Tibial nerve (tissue), 4 donors: ENCODE results near the gene CAP2.

Experiments used
- EP300 ChIP-seq, 2 donors: sonication (generic); formaldehyde crosslinking; IDR thresholded peaks; one replicate each; pipeline ENCODE4 v1.6.1; 2017; ENCODE audit warnings: antibody characterized with exemption in 2 of 2, mild to moderate bottlenecking in 1 of 2
- POLR2A ChIP-seq, 2 donors: fragments of 450-650 bp; IDR thresholded peaks; one replicate each; pipeline ENCODE4 v1.6.1; 2017; ENCODE audit warnings: antibody characterized with exemption in 2 of 2, mild to moderate bottlenecking in 2 of 2, moderate library complexity in 2 of 2
- TF ChIP-seq, protein P1 (sequence below), 5 experiments: fragments of 200-600 bp in 3 of 5; fragments of 450-650 bp in 2 of 5; sonication (generic) in 3 of 5; IDR thresholded peaks; one replicate each; pipeline ENCODE4 v1.5.1; 2016 to 2019; ENCODE audit warnings: antibody characterized with exemption in 5 of 5, mild to moderate bottlenecking in 3 of 5, moderate library complexity in 2 of 5

DNA sequence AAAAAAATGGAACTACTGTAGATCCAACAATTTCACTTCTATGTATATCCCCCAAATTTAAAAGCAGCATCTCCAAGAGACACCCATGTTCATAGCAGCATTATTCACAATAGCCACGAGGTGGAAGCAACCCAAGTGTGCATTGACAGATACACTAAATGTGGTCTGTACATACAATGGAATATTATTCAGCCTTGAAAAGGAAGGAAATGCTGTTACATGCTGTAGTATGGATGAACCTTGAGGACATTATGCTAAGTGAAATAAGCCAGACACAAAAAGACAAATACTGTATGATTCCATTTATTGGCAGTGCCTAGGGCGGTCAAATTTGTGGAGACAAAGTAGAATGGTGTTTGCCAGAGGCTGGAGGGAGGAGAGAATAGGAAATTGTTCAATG is 34.2 kb downstream of the CAP2 start:
- TF ChIP-seq POLR2A (IDR thresholded peaks at IDR 0.05): no peak
- TF ChIP-seq, protein P1, sequence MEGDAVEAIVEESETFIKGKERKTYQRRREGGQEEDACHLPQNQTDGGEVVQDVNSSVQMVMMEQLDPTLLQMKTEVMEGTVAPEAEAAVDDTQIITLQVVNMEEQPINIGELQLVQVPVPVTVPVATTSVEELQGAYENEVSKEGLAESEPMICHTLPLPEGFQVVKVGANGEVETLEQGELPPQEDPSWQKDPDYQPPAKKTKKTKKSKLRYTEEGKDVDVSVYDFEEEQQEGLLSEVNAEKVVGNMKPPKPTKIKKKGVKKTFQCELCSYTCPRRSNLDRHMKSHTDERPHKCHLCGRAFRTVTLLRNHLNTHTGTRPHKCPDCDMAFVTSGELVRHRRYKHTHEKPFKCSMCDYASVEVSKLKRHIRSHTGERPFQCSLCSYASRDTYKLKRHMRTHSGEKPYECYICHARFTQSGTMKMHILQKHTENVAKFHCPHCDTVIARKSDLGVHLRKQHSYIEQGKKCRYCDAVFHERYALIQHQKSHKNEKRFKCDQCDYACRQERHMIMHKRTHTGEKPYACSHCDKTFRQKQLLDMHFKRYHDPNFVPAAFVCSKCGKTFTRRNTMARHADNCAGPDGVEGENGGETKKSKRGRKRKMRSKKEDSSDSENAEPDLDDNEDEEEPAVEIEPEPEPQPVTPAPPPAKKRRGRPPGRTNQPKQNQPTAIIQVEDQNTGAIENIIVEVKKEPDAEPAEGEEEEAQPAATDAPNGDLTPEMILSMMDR (IDR thresholded peaks at IDR 0.05): no peak
- no peak for TF ChIP-seq EP300 (IDR thresholded peaks at IDR 0.05)
